Embryonic facial prominence (tissue), 1 donor: ENCODE data around the gene ATAD2B.
"Not testable (repeated sequence)": the region's sequence is repeated elsewhere in the genome, so short reads cannot be mapped to it uniquely, and the experiment has no call there.

Experiments
- DNase-seq: peaks from one replicate; pipeline ENCODE4 v3.0.0-alpha.2; 2016; ENCODE audit errors: extremely low spot score

ATAD2B gene

DNA sequence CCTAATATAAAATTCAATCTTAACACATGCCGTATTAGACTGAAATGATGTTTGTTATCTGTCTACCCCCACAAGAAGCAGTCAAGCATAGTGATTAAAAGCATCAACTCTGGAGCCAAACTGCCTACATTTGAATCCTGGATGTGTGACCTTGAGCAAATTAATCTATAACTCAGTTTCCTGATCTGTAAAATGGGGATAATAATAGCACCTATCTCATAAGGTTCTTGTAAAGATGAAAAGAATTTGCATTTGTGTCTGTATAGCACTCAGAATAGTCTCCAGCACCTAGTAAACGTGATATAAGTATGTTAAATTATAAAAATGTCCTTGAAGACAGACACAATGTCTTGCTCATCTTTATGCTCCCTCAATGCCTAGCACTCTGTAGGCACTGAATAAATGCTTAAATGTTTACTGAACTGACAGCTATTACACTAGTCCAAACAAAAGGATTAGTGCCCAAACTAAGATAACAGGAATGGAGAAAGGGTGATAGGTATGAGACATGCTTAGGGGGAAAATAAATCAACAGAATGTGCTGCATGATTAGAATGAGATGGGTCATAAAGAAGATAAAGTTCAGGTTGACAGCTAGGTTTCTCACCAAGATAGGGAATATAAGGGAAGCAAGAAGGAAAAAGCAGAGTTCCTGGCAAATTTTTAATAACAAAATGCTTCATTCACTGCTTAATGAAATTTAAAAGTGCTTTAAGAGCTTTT is 180.6 kb downstream of the ATAD2B start:
- DNase-seq: no peak

DNA sequence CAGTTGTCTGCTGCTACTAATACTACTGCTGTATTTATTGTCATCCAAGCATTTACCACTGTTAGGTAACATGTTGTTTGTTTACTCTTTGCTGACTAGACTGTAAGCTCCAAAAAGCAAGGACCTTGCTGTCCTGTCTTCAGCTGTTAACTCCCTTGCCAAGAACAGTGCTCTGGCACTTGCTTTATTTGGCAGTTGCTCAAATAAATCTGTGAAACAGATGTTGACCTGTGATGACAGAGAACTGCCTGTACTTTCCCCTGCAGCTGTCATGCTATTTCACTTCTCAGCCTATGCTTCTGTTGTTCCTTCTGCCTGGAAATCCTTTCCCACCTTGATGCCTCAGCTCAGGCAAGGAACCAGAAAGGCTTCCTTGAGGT is 181.2 kb downstream of the ATAD2B start:
- peak; percentile 30 for DNase-seq

DNA sequence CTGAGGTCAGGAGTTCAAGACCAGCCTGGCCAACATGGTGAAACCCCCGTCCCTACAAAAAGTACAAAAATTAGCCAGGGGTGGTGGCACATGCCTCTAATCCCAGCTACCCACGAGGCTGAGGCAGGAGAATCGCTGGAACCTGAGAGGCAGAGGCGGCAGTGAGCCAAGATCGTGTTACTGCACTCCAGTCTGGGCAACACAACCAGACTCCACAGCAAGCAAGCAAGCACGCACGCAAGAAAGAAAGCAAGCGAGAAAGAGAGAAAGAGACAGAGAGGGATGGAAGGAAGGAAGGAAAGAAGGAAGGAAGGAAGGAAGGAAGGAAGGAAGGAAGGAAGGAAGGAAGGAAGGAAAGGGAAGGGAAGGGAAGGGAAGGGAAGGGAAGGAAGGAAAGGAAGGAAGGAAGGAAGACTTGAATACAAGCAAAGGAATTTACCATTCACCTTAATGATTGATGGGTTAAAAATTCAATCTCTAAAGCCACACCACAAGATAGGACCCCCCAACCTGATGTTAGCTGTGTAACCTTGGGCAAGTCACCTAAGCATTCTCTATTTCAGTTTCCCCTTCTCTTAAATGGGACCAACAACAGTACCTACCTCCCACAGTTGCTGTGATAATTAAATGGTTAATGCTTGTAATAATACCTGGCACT is 181.7 kb downstream of the ATAD2B start:
- DNase-seq: no peak

DNA sequence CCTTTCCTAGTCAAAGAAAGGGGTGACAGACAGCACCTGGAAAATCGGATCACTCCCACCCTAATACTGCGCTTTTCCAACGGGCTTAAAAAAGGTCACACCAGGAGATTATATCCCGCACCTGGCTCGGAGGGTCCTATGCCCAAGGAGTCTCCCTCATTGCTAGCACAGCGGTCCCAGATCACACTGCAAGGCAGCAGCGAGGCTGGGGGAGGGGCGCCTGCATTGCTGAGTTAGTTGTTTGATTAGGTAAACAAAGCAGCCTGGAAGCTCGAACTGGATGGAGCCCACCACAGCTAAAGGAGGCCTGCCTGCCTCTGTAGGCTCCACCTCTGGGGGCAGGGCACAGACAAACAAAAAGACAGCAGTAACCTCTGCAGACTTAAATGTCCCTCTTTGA is 190.1 kb downstream of the ATAD2B start:
- not testable (repeated sequence) for DNase-seq

DNA sequence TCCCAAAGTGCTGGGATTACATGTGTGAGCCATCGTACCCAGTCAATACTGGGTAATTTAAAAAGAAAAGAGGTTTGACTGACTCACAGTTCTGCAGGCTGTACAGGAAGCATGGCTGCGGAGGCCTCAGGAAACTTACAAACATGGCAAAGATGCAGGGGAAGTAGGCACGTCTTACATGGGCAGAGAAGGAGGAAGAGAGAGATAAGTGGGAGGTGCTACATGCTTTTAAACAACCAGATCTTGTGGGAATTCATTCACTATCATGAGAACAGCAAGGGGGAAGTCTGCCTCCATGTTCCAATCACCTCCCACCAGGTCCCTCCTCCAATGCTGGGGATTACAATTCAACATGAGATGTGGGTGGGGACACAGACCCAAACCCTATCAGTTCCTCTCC is 192.5 kb downstream of the ATAD2B start:
- no peak for DNase-seq

DNA sequence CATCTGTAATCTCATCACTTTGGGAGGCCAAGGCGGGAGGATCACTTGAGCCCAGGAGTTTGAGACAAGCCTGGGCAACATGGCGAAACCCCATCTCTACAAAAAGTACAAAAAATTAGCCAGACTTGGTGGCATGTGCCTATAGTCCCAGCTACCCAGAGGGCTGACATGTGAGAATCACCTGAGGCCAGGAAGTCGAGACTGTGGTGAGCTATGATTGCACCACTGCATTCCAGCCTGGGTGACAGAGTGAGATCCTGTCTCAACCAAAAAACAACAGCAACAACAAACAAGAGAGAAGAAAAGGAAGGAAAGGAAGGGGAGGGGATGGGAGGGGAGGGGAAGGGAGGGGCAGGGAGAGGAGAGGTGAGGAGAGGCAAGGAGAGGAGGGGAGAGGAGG is 203.9 kb downstream of the ATAD2B start:
- not testable (repeated sequence) for DNase-seq

DNA sequence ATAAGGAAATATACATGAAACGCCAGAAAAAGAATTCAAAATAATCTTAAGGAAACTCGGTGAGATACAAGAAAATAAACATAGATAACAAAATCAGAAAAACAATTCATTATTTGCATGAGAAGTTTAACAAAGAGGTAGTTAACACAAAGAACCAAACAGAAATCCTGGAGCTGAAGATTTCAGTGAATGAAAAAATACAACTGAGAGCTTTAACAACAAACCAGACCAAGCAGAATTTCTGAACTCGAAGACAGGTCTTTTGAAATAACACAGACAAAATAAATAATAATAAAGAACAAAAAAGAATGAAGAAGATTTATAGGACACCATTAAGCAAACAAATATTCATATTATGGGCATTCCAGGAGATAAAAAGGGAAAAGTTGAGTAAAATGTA is 204.7 kb downstream of the ATAD2B start:
- no peak for DNase-seq

DNA sequence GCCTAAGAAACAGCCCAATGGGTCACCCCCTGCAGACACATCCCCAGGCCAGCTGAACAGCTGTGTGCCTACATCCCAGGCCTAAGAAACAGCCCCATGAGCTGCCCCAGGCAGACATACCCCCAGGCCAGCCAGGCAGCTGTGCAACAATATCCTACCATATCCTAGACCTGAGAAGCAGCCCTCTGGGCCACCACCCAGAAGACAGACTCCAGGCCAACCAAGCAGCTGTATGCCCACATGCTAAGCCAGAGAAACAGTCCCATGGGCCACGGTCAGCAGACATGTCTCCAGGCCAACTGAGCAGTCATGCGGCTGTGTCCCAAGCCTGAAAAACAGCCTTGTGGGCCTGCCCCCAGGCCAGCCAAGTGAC is 205.5 kb downstream of the ATAD2B start:
- DNase-seq: no peak

DNA sequence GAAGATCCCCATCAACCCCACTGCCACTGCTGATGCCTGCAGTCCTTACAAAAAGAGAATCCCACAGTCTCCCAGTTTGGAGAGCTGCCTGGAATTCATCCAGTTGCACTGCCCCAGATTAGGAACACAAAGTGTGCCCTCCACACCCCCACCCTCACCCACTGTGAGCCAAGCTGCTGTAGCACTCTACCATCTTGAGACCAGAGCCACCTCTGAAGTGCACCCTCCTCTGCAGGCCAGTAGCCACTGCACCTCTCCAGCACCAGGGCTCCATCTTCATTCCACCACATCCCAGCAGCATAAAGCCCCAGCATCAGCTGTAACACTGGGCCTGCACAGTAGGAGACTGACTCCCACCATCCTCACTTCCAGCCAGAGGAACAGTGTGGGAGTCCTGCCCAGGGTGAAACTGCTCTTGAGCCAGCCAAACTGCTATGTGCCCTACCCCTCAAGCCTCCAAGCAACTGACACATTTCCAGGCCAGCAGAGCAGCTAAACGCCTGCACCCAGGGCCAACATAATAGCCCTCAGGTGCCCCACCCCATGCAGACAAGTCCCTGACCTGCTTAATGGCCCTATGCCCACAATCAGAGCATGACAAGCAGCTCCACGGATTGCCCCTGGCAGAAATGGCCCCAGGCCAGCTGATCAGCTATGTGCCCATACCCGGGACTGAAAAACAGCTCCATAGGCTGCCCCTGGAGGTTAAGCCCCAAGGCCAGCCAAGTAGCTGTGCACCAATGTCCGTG is 206.0 kb downstream of the ATAD2B start:
- DNase-seq: no peak

DNA sequence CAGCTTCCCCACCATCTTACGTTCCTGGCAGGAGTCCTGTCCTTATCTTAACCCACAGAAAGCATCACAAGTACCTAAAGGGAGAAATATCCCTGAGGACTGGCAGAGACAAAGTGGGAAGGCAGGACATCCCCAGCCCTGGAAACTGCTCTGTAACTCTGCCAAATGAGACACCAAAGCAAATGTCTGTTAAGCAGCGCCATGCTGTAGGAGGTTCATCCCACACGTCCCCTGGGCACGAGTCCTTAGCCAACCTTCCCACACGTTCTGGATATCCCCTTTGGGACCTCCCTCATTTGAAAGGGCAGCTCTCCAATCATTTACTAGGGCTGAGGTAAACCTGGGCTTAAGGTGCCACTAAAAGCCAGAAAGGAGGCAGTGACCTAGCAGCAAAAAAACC is 207.2 kb downstream of the ATAD2B start:
- DNase-seq: no peak

DNA sequence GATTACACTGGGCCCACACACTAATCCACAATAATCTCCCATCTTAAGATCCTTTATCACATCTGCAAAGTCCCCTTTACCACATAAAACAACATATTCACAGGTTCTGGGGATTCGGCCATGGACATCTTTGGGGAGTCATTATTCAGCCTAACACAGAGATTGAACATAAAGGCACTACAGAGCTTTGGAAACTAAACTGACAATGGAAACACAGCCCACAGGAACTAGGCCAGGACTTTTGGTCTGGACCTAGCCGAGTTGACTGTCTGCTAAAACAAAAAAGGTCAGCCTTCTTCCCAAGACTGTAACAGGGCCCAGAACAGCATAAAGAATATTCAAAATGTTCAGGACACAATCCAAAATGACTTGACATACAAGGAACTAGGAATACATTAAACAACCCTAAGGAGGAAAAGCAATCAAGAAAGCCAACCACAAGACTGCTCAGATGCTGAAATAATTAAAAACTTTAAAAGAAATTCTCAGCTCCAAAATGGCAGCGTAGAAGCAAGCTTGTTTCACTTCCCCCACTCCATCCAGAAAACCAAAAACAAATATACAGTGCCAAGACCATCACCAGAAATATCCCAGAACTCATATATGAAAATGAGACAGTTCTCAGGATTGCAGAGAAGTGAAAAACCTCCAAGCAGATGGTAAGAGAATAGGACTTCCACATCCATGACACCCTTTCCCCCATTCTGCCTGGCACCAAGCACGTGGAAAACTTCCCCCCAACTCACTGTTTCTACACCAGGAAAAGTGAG is 207.8 kb downstream of the ATAD2B start:
- DNase-seq: no peak

DNA sequence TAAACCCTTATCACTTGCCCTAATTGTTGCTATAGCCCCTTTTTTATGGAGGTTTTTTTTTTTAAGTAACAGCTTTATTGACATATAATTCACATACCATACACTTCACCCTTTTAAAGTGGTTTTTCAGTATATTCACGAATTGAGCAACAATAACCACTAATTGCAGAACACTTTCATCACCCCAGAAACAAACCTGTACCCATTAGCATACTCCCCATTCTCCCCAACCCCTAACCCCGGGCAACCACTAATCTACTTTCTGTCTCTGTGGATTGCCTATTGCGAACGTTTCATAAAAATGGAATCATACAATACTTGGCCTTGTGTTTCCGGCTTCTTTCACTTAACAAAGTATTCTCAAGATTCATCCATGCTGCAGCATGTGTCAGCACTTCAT is 213.6 kb downstream of the ATAD2B start:
- DNase-seq: no peak

DNA sequence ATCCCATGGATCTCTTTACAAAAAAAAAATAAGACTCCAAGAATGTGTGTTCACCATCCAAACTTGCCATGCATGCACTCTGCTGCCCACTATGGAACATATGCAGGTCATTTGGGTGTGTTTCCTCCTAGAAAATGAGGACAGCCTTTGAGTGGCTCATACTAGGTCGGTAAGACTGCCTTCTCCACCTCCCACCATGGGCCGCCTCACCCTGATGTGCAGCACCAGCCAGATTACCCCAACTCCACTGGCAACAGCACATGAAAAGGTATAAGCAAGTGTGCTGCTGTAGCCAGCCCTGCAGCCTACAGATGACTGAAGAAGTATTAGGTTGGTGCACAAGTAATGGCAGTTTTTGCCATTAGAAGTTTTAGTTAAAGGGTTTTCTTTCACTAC is 214.2 kb downstream of the ATAD2B start:
- DNase-seq: no peak

DNA sequence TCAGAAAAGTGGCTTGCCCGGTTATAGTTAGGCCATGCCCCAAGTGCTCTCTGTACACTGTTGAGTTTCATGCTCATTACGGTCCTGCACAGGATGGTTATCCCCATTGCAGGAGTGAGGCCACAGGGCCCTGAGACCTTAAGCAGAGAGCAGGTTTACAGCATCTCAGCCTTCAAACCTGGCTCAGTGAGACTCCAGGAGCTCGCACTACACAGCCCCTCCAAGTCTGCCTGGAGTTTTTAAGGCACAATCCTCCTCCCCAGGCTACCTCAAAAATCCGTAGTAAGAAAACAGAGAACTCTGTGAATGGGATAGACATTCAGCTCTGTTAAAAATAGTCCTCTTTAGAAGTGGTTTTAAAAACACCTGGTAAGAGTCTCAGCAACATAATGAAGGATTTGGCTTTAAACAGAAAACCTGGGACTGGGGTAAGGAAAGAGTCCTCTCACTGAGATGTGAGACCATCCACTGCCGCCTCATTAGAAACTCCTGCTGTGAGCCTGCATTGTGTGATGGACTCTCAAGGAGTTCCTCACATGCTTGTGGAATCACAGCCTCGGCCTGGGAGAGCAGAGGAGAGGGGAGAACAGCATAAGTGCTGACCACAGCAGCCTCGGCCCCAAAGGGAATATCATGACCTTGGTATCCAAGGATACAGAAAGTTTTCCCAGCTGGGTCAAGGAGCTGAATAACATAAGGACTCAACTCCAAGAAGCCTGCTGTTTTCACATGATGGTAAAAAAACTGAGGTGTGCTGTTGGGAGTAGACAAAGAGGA is 214.8 kb downstream of the ATAD2B start:
- DNase-seq: no peak

DNA sequence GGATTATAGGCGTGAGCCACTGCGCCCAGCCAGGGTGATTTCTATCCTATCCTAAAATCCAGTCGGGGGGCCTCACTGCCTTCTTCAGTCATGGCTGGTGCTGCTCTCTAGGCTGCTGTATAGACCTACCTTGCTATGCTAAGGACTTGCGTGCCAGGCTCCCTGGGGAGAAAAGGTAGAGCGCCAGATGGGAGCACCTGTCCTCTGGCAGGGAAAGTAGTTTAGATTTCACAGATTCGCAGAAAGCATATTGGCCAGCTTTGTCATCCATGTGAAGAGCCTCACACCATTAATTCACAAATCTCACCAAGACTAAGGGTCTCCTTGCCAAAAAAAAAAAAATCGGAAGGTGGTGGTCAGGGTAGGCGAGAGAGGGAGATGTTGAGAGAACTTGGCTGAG is 217.6 kb downstream of the ATAD2B start:
- DNase-seq: no peak

DNA sequence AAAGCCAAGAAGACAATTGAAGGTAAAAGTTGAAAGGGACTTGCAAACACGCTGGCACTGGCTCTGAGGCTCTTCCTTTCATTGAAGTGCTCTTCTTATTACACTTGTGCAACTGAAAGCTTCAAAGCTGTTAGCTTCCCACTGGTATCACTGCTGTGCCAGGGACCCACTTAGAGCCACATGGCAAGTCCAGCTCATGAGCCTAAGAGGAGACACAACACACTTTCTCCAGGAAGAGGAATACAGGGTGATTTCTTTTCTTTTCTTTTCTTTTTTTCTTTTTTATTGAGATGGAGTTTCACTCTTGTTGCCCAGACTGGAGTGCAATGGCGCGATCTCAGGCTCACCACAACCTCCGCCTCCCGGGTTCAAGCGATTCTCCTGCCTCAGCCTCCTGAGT is 218.2 kb downstream of the ATAD2B start:
- DNase-seq: no peak

DNA sequence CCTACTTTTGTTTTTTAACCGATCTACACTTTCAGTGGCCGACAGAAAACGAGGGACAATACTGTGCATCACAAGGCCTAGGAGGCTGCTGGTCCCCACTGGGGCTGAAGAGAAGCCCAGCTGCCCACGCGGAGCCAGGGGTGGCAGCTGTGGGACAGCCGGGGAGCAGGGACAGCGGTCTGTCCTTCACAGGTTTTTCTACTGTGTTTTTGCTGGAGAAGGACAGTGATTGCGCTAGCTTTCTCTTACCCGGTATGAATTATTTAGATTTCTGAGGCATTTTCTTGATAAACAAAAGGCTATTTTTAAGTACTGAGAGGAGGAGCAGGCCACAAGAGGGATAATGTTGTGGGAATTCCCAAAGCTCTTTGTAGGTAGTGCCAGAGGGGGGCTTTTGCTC is 219.8 kb downstream of the ATAD2B start:
- no peak for DNase-seq

DNA sequence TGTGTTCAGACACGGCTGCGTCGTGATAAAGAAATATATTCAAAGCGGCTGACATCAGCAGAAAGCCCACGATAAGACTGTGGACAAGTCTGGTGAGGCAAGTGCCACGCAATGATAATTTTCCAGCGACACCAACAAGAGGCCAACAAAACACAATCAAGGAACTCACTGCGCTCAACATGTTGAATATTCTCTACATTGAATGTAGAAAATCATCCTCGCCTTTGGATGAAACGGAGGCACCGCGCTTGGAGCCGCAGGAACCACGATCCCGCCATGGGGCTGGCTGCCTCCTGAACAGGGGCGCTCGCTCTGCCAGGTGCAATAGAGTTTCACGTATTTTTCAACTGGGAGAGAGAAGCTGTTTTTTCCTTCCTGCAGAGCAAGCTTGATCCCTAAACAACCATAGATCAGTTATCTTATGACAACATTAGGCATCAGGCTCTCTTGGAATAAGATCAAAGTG is 220.3 kb downstream of the ATAD2B start:
- DNase-seq: no peak

DNA sequence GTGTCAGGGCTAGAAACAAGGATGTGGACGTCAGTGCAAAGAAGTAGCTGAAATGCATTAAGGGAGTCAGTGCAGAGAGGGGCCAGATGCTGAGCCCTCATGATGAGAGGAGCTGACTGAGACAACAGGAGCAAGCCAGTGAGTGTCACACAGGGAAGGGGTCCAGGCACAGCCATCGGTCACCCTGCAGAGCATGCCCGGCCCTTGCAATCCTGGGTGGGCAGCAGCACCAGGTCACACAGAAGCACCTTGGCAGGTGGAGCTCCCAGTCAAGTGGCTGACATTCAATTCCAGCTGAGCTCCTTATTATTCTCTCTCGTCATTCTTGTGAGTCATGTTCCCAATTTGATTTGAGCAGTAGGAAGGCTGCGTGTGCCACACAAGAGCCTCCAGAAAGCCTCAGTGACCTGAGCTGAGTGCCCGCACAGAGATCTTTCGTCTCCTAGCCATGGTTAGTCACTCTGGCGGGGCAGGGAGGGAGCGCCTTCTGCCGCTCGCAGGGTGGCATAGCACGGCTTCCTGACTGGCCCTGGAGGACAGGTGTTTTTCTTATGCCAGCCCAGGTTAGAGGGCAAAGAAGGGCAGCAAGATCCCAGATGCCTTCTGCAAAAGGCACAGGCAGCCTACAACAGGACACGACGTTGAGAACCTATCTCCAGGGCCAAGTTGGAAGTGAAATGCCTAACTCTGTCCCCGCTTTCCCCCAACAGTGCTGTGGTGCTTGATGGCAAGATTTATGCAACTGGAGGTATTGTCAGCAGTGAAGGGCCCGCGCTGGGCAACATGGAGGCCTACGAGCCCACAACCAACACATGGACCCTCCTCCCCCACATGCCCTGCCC is 220.9 kb downstream of the ATAD2B start:
- no peak for DNase-seq

DNA sequence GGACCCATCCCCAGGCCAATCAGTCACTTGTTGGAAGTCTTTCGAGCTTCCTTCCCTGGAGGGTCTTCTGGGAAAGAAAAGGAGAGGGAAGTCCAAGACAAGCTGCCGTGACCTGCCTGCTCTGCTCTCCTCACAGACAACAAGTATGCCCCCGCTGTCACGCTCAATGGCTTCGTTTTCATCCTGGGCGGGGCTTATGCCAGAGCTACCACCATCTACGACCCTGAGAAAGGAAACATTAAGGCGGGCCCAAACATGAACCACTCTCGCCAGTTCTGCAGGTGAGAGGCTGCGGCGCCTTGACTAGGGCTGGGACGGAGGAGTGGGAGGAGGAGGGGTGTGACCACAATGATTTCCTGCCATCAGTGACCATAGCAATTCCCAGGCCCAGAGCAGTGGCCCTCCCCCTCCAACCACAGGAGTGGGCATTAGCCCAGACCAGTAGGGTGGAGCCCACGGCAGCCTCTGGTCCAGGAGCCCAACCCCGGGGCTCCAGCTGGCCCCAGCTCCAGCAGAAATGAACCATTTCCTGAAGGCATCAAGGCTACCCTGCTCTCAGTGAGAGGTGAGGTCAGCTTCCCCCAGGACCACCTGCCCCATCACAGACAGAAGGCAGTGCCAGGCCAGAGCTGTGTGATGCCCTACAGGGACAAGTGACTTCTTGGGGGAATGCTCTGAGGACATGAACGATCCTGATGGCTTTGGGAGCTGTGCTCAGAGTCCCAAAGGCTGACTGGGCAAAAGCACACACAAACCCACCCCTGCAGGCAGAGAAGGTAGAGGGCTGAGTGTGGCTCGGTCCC is 223.1 kb downstream of the ATAD2B start:
- no peak for DNase-seq
